ENCODE results near the gene MGRN1. TPM values are rescaled to one million over a fixed set of nuclear protein-coding genes. Genes with fewer than 3 reads are reported as not detected.

Gene MGRN1
- total and polyA plus RNA-seq, 2 of the 13 experiments (the other 11 are each of a cell fraction or from before 2014, with no cell fraction given) = 11.9 to 12.6 TPM

DNA sequence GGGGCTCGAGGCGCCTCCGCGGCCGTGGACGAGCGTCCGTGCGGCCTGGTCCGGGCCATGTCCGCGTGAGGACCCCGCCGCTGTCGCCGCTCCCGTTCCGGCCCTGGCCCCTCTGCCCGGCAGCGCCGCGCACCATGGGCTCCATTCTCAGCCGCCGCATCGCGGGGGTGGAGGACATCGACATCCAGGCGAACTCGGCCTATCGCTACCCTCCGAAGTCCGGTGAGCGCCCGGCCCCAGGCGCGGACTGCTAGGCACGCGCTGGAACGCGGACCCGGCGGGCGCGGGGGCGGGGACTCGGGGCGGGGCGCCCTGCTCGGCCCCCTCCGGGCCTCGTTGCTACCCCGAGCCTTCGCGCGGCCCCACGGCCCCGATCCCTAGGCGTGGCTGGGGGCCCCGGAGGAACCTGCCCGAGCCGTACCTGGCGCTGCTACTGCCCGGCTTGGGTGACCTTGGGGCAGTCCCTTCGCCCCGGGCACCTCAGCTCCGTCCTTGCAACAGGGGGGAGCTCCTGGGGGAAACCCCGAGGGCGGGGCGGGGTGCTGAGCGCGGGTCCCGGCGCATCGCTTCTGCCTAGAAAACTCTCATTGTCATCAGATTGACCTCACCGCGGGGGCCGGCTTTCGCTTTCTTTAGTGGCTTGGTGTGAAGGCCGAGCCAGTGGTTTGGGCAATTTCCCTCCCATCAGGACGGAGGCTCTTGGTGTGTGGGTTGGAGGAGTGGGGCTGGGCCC lies 367 bp downstream of the MGRN1 start (continued):
- TF ChIP-seq, protein P1, sequence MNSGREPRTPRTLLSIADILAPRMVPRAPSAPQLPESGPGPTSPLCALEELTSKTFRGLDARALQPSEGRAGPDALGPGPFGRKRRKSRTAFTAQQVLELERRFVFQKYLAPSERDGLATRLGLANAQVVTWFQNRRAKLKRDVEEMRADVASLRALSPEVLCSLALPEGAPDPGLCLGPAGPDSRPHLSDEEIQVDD (CRISPR knock-in tag; IDR thresholded peaks at IDR 0.05; ENCODE audit: borderline replicate concordance) = peak; percentile 83; the same call in 1 of the 2 replicates
- TF ChIP-seq RBM22 (optimal IDR thresholded peaks at IDR 0.05; ENCODE audit: low read length) (no peak), BCL6 (CRISPR knock-in tag; IDR thresholded peaks at IDR 0.05) (no peak; the same call in 1 of the 2 replicates), SAP130 (CRISPR knock-in tag; IDR thresholded peaks at IDR 0.05; ENCODE audit: low read depth) (peak; percentile 37), RBFOX2 (IDR thresholded peaks at IDR 0.05; ENCODE audit: low read depth, low read length) (peak; percentile 90), ZNF546 (CRISPR knock-in tag; conservative IDR thresholded peaks at IDR 0.05) (0 out of 2 replicates have a peak, but pooled peaks have one; percentile 10), ZFY (CRISPR knock-in tag; IDR thresholded peaks at IDR 0.05) (peak; percentile 100), ARHGAP35 (CRISPR knock-in tag; IDR thresholded peaks at IDR 0.05; ENCODE audit: borderline replicate concordance) (0 out of 2 replicates have a peak, but pooled peaks have one; percentile 10), ZBTB7A (CRISPR knock-in tag; IDR thresholded peaks at IDR 0.05) (peak; percentile 85; the same call in 1 of the 2 replicates), NONO (IDR thresholded peaks at IDR 0.05) (no peak), NONO (CRISPR knock-in tag; conservative IDR thresholded peaks at IDR 0.05) (peak; percentile 18; the same call in 1 of the 2 replicates), ZNF773 (CRISPR knock-in tag; IDR thresholded peaks at IDR 0.05; ENCODE audit: borderline replicate concordance) (peak; percentile 79; the same call in 1 of the 2 replicates), ZFP1 (CRISPR knock-in tag; IDR thresholded peaks at IDR 0.05) (no peak), ZNF224 (CRISPR knock-in tag; IDR thresholded peaks at IDR 0.05) (no peak), ZNF451 (CRISPR knock-in tag; IDR thresholded peaks at IDR 0.05) (peak; percentile 36; the same call in 1 of the 2 replicates)
- TF ChIP-seq, protein P2, sequence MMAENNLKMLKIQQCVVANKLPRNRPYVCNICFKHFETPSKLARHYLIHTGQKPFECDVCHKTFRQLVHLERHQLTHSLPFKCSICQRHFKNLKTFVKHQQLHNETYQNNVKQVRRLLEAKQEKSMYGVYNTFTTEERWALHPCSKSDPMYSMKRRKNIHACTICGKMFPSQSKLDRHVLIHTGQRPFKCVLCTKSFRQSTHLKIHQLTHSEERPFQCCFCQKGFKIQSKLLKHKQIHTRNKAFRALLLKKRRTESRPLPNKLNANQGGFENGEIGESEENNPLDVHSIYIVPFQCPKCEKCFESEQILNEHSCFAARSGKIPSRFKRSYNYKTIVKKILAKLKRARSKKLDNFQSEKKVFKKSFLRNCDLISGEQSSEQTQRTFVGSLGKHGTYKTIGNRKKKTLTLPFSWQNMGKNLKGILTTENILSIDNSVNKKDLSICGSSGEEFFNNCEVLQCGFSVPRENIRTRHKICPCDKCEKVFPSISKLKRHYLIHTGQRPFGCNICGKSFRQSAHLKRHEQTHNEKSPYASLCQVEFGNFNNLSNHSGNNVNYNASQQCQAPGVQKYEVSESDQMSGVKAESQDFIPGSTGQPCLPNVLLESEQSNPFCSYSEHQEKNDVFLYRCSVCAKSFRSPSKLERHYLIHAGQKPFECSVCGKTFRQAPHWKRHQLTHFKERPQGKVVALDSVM (CRISPR knock-in tag; IDR thresholded peaks at IDR 0.05) = peak; percentile 54
- TF ChIP-seq, protein P3, sequence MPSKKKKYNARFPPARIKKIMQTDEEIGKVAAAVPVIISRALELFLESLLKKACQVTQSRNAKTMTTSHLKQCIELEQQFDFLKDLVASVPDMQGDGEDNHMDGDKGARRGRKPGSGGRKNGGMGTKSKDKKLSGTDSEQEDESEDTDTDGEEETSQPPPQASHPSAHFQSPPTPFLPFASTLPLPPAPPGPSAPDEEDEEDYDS (CRISPR knock-in tag; IDR thresholded peaks at IDR 0.05) = no peak
- TF ChIP-seq, protein P4, sequence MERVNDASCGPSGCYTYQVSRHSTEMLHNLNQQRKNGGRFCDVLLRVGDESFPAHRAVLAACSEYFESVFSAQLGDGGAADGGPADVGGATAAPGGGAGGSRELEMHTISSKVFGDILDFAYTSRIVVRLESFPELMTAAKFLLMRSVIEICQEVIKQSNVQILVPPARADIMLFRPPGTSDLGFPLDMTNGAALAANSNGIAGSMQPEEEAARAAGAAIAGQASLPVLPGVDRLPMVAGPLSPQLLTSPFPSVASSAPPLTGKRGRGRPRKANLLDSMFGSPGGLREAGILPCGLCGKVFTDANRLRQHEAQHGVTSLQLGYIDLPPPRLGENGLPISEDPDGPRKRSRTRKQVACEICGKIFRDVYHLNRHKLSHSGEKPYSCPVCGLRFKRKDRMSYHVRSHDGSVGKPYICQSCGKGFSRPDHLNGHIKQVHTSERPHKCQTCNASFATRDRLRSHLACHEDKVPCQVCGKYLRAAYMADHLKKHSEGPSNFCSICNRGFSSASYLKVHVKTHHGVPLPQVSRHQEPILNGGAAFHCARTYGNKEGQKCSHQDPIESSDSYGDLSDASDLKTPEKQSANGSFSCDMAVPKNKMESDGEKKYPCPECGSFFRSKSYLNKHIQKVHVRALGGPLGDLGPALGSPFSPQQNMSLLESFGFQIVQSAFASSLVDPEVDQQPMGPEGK (CRISPR knock-in tag; IDR thresholded peaks at IDR 0.05) = peak; percentile 77
- TF ChIP-seq, protein P5, sequence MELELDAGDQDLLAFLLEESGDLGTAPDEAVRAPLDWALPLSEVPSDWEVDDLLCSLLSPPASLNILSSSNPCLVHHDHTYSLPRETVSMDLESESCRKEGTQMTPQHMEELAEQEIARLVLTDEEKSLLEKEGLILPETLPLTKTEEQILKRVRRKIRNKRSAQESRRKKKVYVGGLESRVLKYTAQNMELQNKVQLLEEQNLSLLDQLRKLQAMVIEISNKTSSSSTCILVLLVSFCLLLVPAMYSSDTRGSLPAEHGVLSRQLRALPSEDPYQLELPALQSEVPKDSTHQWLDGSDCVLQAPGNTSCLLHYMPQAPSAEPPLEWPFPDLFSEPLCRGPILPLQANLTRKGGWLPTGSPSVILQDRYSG (CRISPR knock-in tag; IDR thresholded peaks at IDR 0.05) = no peak
- TF ChIP-seq, protein P6, sequence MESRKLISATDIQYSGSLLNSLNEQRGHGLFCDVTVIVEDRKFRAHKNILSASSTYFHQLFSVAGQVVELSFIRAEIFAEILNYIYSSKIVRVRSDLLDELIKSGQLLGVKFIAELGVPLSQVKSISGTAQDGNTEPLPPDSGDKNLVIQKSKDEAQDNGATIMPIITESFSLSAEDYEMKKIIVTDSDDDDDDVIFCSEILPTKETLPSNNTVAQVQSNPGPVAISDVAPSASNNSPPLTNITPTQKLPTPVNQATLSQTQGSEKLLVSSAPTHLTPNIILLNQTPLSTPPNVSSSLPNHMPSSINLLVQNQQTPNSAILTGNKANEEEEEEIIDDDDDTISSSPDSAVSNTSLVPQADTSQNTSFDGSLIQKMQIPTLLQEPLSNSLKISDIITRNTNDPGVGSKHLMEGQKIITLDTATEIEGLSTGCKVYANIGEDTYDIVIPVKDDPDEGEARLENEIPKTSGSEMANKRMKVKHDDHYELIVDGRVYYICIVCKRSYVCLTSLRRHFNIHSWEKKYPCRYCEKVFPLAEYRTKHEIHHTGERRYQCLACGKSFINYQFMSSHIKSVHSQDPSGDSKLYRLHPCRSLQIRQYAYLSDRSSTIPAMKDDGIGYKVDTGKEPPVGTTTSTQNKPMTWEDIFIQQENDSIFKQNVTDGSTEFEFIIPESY (CRISPR knock-in tag; IDR thresholded peaks at IDR 0.05) = no peak
- TF ChIP-seq, protein P7, sequence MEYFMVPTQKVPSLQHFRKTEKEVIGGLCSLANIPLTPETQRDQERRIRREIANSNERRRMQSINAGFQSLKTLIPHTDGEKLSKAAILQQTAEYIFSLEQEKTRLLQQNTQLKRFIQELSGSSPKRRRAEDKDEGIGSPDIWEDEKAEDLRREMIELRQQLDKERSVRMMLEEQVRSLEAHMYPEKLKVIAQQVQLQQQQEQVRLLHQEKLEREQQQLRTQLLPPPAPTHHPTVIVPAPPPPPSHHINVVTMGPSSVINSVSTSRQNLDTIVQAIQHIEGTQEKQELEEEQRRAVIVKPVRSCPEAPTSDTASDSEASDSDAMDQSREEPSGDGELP (IDR thresholded peaks at IDR 0.05; ENCODE audit: borderline replicate concordance, low read depth) = no peak

All from HepG2 (cell line).